ENCODE measurements around the gene TMEM74B. TPM values are rescaled to one million over a fixed set of nuclear protein-coding genes. Genes with fewer than 3 reads are reported as not detected.

Gene TMEM74B
- total RNA-seq, 1 experiment from 2014 or later, result 0.83 TPM

DNA sequence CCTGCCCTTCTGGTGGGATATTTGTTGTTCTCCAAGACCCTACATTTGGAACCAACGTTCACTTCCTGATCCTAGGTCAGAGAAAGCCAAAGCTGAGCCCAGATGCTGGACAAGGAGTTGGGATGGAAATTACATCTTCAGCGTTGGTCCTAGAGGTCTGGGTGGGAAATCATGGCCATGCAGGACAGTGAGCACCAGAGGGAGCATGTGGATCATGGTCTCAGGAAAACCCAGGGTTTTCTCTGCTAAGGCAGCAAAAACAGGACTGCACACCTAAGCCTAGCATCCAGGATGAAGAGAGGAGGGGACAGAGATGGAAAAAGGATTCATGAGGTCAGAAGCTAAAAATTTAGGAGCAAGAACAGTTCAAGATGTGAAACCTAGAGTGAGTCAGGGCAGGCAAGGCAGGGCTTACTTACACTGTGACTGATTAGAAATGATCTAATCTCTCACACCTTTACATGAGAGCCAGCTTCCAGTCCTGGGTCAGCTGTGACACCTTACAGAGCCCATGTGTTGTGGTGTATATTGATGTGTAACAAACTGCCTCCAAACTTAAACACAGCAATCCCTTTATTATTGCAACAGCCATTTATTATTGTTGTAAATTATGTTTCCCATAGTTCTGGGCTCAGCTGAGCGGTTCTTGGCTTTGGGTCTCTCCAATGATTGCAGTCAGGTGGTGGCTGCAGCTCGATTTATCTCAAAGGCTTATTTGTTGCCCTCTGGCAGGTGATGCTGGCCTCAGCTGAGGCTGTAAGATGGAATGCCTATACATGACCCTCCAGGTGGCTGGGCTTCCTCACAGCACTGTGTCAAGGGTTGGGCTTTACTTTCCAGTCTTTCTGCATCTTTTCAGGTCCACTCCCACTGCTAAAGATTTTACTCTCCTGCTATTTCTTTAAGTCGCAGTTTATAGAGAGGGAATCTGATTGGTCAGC lies 24.9 kb upstream of the TMEM74B start:
- Mint-ChIP-seq H3K27me3 (ENCODE audit: unreplicated experiment) (peaks cover 64% of the 10 kb centered on the region), H3K4me3 (ENCODE audit: low read depth, unreplicated experiment) (no peak overlapping the region), H3K9me3 (ENCODE audit: low read depth, unreplicated experiment) (no peaks in the 10 kb centered on the region), H3K36me3 (ENCODE audit: insufficient read depth, unreplicated experiment) (peaks cover 5% of the 10 kb centered on the region), H3K27ac (ENCODE audit: unreplicated experiment) (peak overlapping the region; percentile 54), H3K4me1 (ENCODE audit: low read depth, unreplicated experiment) (peaks cover 6% of the 10 kb centered on the region)
- intact Hi-C loops (cut with micrococcal nuclease; ENCODE audit: unreplicated experiment), result no loop called here
- no TSS peak for BruUV-seq (replicated peaks)
- TF ChIP-seq, protein P1, sequence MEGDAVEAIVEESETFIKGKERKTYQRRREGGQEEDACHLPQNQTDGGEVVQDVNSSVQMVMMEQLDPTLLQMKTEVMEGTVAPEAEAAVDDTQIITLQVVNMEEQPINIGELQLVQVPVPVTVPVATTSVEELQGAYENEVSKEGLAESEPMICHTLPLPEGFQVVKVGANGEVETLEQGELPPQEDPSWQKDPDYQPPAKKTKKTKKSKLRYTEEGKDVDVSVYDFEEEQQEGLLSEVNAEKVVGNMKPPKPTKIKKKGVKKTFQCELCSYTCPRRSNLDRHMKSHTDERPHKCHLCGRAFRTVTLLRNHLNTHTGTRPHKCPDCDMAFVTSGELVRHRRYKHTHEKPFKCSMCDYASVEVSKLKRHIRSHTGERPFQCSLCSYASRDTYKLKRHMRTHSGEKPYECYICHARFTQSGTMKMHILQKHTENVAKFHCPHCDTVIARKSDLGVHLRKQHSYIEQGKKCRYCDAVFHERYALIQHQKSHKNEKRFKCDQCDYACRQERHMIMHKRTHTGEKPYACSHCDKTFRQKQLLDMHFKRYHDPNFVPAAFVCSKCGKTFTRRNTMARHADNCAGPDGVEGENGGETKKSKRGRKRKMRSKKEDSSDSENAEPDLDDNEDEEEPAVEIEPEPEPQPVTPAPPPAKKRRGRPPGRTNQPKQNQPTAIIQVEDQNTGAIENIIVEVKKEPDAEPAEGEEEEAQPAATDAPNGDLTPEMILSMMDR (IDR thresholded peaks at IDR 0.05; ENCODE audit: unreplicated experiment), result peak; percentile 28
- CTCF ChIA-PET, result no interaction called here
- DNase-seq, result no peak

DNA sequence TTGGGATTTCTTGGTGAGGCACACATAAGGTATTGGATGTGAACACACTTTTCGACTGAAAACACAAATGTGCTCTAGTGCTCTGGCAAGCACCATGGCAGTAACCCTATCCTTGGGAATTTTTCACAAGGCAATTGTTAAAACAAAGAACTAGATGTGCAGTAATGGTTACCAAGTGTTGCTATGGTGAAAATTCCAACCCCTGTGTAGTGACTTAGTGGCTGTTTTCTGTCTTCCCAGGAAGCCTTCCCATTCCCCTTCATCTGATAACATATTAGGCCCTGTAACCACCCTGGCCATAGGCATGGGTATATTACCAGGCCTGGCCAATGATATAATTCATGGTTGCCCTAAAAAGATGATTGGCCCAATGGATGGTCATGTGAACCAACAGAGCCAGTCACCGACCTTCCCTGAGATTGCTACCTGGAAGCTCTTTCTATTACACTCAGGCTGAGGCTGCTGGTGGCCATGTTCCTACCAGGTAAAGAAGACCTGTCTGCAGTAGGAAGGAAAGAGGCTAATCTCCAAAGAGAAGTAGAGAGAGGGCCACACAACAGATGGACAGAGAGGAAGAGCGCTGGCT lies 22.6 kb upstream of the TMEM74B start:
- CTCF ChIA-PET, result interaction anchor here (0.6 kb wide), 1 partner anchor 66 kb away, joined by 3 read pairs; no protein-coding TSS in a partner anchor
- no peak overlapping the region for H3K4me3 Mint-ChIP-seq (ENCODE audit: low read depth, unreplicated experiment)
- H3K9me3 Mint-ChIP-seq (ENCODE audit: low read depth, unreplicated experiment), result no peaks in the 10 kb centered on the region
- H3K36me3 Mint-ChIP-seq (ENCODE audit: insufficient read depth, unreplicated experiment), result peaks cover 5% of the 10 kb centered on the region
- DNase-seq, result no peak
- BruUV-seq (replicated peaks), result no TSS peak
- peaks cover 54% of the 10 kb centered on the region for H3K27me3 Mint-ChIP-seq (ENCODE audit: unreplicated experiment)
- TF ChIP-seq, protein P1 (IDR thresholded peaks at IDR 0.05; ENCODE audit: unreplicated experiment), result no peak
- peaks cover 15% of the 10 kb centered on the region for H3K4me1 Mint-ChIP-seq (ENCODE audit: low read depth, unreplicated experiment)
- no peak overlapping the region for H3K27ac Mint-ChIP-seq (ENCODE audit: unreplicated experiment)
- intact Hi-C loops (cut with micrococcal nuclease; ENCODE audit: unreplicated experiment), result no loop called here

DNA sequence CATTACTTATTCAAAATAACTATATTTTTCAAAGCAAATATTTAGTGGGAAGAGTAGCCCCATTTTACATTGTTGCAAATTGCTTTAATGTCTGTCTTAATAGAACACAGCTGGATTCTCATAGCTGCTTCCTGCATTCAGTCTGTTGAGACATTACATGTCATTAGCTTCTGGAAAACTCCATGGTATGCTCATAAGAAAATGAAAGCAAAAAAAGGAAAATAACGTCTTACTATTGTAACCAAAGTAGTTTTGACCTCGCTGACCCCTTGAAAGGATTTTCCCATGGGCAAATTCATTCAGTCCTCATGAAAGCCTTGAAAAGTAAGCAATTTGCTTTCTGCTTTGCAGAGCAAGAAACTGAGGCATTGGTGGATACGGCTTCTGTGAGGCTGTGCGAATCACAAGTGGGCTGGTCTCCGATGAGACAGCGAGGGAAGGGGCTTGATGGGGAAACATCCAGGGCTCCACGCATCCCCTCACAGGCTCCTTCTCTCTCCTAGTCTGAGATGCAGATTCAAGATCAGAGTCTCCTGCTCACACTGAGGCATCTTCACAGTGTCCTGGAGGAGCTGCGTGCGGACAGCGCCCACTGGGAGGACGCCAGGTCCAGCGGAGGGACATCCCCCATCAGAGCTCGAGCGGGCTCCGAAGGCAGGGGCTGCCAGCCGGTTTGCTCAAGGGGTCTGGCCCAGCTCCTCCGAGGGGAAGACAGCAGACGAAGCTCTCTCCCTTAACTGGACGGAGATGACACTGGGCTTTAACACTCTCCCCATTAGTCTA lies 21.8 kb upstream of the TMEM74B start:
- BruUV-seq (replicated peaks), result no TSS peak
- TF ChIP-seq, protein P1 (IDR thresholded peaks at IDR 0.05; ENCODE audit: unreplicated experiment), result no peak
- CTCF ChIA-PET, result interaction anchor here (0.6 kb wide), 1 partner anchor 65 kb away, joined by 3 read pairs; no protein-coding TSS in a partner anchor
- no peak for DNase-seq
- no peak overlapping the region for H3K4me3 Mint-ChIP-seq (ENCODE audit: low read depth, unreplicated experiment)
- H3K27ac Mint-ChIP-seq (ENCODE audit: unreplicated experiment), result no peak overlapping the region
- H3K36me3 Mint-ChIP-seq (ENCODE audit: insufficient read depth, unreplicated experiment), result peaks cover 5% of the 10 kb centered on the region
- peaks cover 46% of the 10 kb centered on the region for H3K27me3 Mint-ChIP-seq (ENCODE audit: unreplicated experiment)
- intact Hi-C loops (cut with micrococcal nuclease; ENCODE audit: unreplicated experiment), result no loop called here
- peaks cover 13% of the 10 kb centered on the region for H3K4me1 Mint-ChIP-seq (ENCODE audit: low read depth, unreplicated experiment)
- H3K9me3 Mint-ChIP-seq (ENCODE audit: low read depth, unreplicated experiment), result no peaks in the 10 kb centered on the region

DNA sequence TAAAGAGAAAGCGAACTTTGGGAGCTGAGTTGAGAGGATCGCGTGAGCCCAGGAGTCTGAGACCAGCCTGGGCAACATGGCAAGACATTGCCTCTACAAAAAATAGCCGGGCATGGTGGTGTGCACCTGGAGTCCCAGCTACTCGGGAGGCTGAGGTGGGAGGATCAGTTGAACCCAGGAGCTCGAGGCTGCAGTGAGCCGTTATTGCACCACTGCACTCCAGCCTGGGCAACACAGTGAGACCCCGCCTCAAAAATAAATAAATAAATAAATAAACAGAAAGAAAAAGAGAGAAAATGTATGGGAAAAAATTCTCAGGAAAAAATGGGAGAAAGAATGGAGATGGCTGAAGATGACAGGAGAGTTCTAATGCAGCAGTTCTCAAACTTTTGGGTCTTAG lies 21.0 kb upstream of the TMEM74B start:
- CTCF ChIA-PET, result no interaction called here
- no peaks in the 10 kb centered on the region for H3K9me3 Mint-ChIP-seq (ENCODE audit: low read depth, unreplicated experiment)
- H3K27ac Mint-ChIP-seq (ENCODE audit: unreplicated experiment), result no peak overlapping the region
- H3K27me3 Mint-ChIP-seq (ENCODE audit: unreplicated experiment), result peaks cover 38% of the 10 kb centered on the region
- intact Hi-C loops (cut with micrococcal nuclease; ENCODE audit: unreplicated experiment), result no loop called here
- DNase-seq, result no peak
- H3K4me3 Mint-ChIP-seq (ENCODE audit: low read depth, unreplicated experiment), result no peak overlapping the region
- TF ChIP-seq, protein P1 (IDR thresholded peaks at IDR 0.05; ENCODE audit: unreplicated experiment), result no peak
- peaks cover 13% of the 10 kb centered on the region for H3K4me1 Mint-ChIP-seq (ENCODE audit: low read depth, unreplicated experiment)
- H3K36me3 Mint-ChIP-seq (ENCODE audit: insufficient read depth, unreplicated experiment), result peaks cover 5% of the 10 kb centered on the region
- BruUV-seq (replicated peaks), result no TSS peak
